CD4-positive, alpha-beta T cell treated with Interleukin-4 for 1 hour (primary cell): Measurements from ENCODE around the gene ZBTB20.

Source experiments
- DNase-seq, 2 donors: peaks; one replicate each; pipeline ENCODE4 v3.0.0-alpha.2; 2020 to 2022

The ZBTB20 gene

GRCh38 chr3:115018694-115019093 is 128.4 kb downstream of the ZBTB20 start:
- no peak for DNase-seq

- no peak for DNase-seq
Observed at GRCh38 chr3:115007966-115008365, 139.1 kb downstream of the ZBTB20 start.

- DNase-seq: no peak
Observed at GRCh38 chr3:115004201-115005140, 142.6 kb downstream of the ZBTB20 start.

- no peak for DNase-seq
Observed at GRCh38 chr3:114998971-114999579, 148.0 kb downstream of the ZBTB20 start.

GRCh38 chr3:114994554-114995341 is 152.3 kb downstream of the ZBTB20 start:
- no peak for DNase-seq

GRCh38 chr3:114985776-114986175 is 161.3 kb downstream of the ZBTB20 start:
- no peak for DNase-seq

GRCh38 chr3:114983248-114983647 is 163.8 kb downstream of the ZBTB20 start:
- DNase-seq: no peak

- no peak for DNase-seq
Observed at GRCh38 chr3:114974387-114974786, 172.7 kb downstream of the ZBTB20 start.

GRCh38 chr3:114973536-114973935 is 173.6 kb downstream of the ZBTB20 start:
- DNase-seq: no peak

GRCh38 chr3:114967168-114967567 is 179.9 kb downstream of the ZBTB20 start:
- DNase-seq: no peak

- DNase-seq: no peak
Observed at GRCh38 chr3:114962189-114962588, 184.9 kb downstream of the ZBTB20 start.

- no peak for DNase-seq
Observed at GRCh38 chr3:114958930-114959329, 188.2 kb downstream of the ZBTB20 start.

GRCh38 chr3:114953800-114954199 is 193.3 kb downstream of the ZBTB20 start:
- no peak for DNase-seq

GRCh38 chr3:114953215-114953799 is 193.8 kb downstream of the ZBTB20 start:
- no peak for DNase-seq

- no peak for DNase-seq
Observed at GRCh38 chr3:114942773-114943172, 204.3 kb downstream of the ZBTB20 start.

GRCh38 chr3:114941626-114942309 is 205.3 kb downstream of the ZBTB20 start:
- no peak for DNase-seq

- DNase-seq: no peak
Observed at GRCh38 chr3:114939920-114940319, 207.2 kb downstream of the ZBTB20 start.

GRCh38 chr3:114933407-114933806 is 213.7 kb downstream of the ZBTB20 start:
- no peak for DNase-seq

- no peak for DNase-seq
Observed at GRCh38 chr3:114929971-114930732, 216.9 kb downstream of the ZBTB20 start.

- DNase-seq: no peak
Observed at GRCh38 chr3:114928989-114929640, 218.0 kb downstream of the ZBTB20 start.

GRCh38 chr3:114904633-114905032 is 242.5 kb downstream of the ZBTB20 start:
- DNase-seq: no peak
